ENCODE measurements around the gene HMGA1. TPM values are rescaled to one million over a fixed set of nuclear protein-coding genes. Genes with fewer than 3 reads are reported as not detected.
A peak's percentile ranks its signal among the peaks of the same experiment; 100 is the strongest.

The HMGA1 gene
- total and polyA plus RNA-seq, 2 of the 13 experiments (the other 11 are each of a cell fraction or from before 2014, with no cell fraction given) = 117 to 145 TPM

DNA sequence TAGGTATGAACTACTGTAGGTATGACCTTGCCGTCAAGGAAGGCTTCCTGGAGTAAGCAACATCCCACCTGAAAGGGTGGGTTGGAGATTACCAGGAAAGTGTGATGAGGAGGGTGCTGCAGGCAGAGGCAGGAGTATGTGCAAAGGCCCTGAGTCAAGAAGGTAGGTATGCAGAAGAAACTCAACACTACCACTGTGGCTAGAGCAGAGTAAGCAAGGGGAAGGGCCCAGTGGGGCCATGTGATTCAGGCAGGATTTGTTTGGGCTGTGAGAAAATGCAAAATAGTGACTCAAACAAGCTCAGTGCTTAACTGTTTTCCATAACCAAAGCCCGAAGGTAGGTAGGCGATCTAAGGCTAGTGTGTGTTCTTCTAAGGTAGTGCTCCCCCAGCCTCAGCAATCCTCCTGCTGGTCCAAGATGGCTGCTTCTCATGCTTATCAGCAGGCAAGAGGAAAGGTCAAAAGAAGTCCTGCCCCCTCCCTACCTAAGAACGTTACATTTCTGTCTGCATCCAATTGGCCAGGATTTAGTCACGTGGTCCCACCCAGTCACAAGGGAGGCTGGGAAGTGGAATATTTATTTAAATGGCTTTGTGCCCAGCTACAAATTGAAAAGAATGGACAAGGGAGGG, 36.2 kb upstream of the HMGA1 start:
- H2AFZ ChIP-seq (ENCODE audit: low read length) = no peak overlapping the region
- H3K4me1 ChIP-seq (ENCODE audit: insufficient read depth, low read length) = peaks cover 20% of the 10 kb centered on the region; the same call in 1 of the 2 replicates
- CTCF ChIA-PET (ENCODE audit: low intra/inter-chr PET ratio, low total read pairs) = no interaction called here
- H3K27ac ChIP-seq (ENCODE audit: extremely low read length, insufficient read depth, low read length) = no peak overlapping the region
- H3K9me3 ChIP-seq (ENCODE audit: low read length) = no peaks in the 10 kb centered on the region
- in situ Hi-C loops (cut with HindIII; ENCODE audit: extremely low pct_ligation_motif_present, low pct_unique_long_range_greater_than_20kb) = no loop called here
- BruUV-seq (replicated peaks) = no TSS peak
- WGBS (ENCODE audit: low lambda C conversion rate) = 59% methylated on average over 5 of the region's 5 CpGs
- no peaks in the 10 kb centered on the region for H3K36me3 ChIP-seq (replicated peaks in 1 of 2; ENCODE audit: control insufficient read depth in 1 of 2, insufficient read depth in 2 of 2, low read length in 2 of 2)
- peak; percentile 32 for FAIRE-seq
- no peaks in the 10 kb centered on the region for H3K79me2 ChIP-seq (ENCODE audit: insufficient read depth, low read length)
- no peak overlapping the region for H3K9ac ChIP-seq (ENCODE audit: insufficient read depth, low read depth, low read length)
- intact Hi-C loops (cut with micrococcal nuclease; ENCODE audit: unreplicated experiment) = loop anchor here (2.0 kb wide), 1 partner anchor 36 kb away; the partner anchor contains the start of gene HMGA1
- POLR2A ChIA-PET = interaction anchor here (0.6 to 2.4 kb wide), 2 partner anchors 214 to 775 kb away, joined by 3 to 6 read pairs; no protein-coding TSS in a partner anchor
- no peak for DNase-seq (ENCODE audit: low spot score)
- H3K27me3 ChIP-seq (ENCODE audit: control insufficient read depth in 1 of 2, insufficient read depth in 2 of 2, low read length in 2 of 2) = peaks cover 5 to 18% of the 10 kb centered on the region in 2 experiments; a peak in 4 of 5 replicates
- no peaks in the 10 kb centered on the region for H4K20me1 ChIP-seq (ENCODE audit: insufficient read depth, low read length)
- TF ChIP-seq ZNF263 (CRISPR knock-in tag; IDR thresholded peaks at IDR 0.05) (peak; percentile 62; the same call in 1 of the 2 replicates), ZEB1 (IDR thresholded peaks at IDR 0.05; ENCODE audit: insufficient replicate concordance, low read depth) (no peak), RAD51 (IDR thresholded peaks at IDR 0.05; ENCODE audit: borderline replicate concordance) (peak; percentile 69; the same call in 1 of the 2 replicates), ZNF432 (CRISPR knock-in tag; IDR thresholded peaks at IDR 0.05; ENCODE audit: borderline replicate concordance) (no peak), ATF7-NPFF (CRISPR knock-in tag; IDR thresholded peaks at IDR 0.05; ENCODE audit: low read depth) (no peak)
- TF ChIP-seq, protein P1, sequence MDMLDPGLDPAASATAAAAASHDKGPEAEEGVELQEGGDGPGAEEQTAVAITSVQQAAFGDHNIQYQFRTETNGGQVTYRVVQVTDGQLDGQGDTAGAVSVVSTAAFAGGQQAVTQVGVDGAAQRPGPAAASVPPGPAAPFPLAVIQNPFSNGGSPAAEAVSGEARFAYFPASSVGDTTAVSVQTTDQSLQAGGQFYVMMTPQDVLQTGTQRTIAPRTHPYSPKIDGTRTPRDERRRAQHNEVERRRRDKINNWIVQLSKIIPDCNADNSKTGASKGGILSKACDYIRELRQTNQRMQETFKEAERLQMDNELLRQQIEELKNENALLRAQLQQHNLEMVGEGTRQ (IDR thresholded peaks at IDR 0.05; ENCODE audit: low read depth, low read length) = peak; percentile 42; the same call in 1 of the 2 replicates
- TF ChIP-seq, protein P1 (CRISPR knock-in tag; IDR thresholded peaks at IDR 0.05; ENCODE audit: borderline replicate concordance) = no peak
- H3K4me2 ChIP-seq (ENCODE audit: low read depth, low read length) = 0 out of 2 replicates have a peak overlapping the region, but pooled peaks have one; percentile 8
- H3K4me3 ChIP-seq (replicated peaks in 1 of 3; ENCODE audit: insufficient read depth in 1 of 3, low read depth in 2 of 3, low read length in 3 of 3) = no peak overlapping the region
- no peak for ATAC-seq

Data from HepG2 (cell line).